ENCODE data around the gene GPHB5. TPM values are rescaled to one million over a fixed set of nuclear protein-coding genes. Genes with fewer than 3 reads are reported as not detected.

GPHB5 gene
- total RNA-seq (not detected), polyA plus RNA-seq (not detected)
- long read RNA-seq, donor 1, result 0 reads
- long read RNA-seq, donor 2, result 0 reads
- long read RNA-seq, donor 3, result 0 reads
- long read RNA-seq, donor 4, result 0 reads

- H3K4me3 ChIP-seq (ENCODE audit: low read length), result no peak within 1 kb of the TSS
- intact Hi-C loops (cut with DNase I), result no loop called here
These were observed at the start of gene GPHB5 for GRCh38 chr14:63318835-63319234. Gene GPHB5 (minus strand): TSS chr14:63318935. CDS start chr14:63317849, 1,086 bp downstream.

GRCh38 chr14:63367742-63368364, 49.1 kb upstream of the GPHB5 start:
- no peak overlapping the region for H3K27ac ChIP-seq (ENCODE audit: low read length)
- intact Hi-C loops (cut with DNase I), result no loop called here
- H3K4me1 ChIP-seq (ENCODE audit: control insufficient read depth, insufficient read depth, low read length), result no peaks in the 10 kb centered on the region
- no peak for DNase-seq
- no peak overlapping the region for H3K4me3 ChIP-seq (ENCODE audit: low read length)
- no peaks in the 10 kb centered on the region for H3K9me3 ChIP-seq (ENCODE audit: control insufficient read depth, low read length)
- no peaks in the 10 kb centered on the region for H3K27me3 ChIP-seq (ENCODE audit: control insufficient read depth, insufficient read depth)
- no peak for ATAC-seq

More at GRCh38 chr14:63318835-63319234, at the start of gene GPHB5:
- Histone ChIP-seq H3K27ac (ENCODE audit: low read length) (no peak within 1 kb of the TSS), H3K9me3 (ENCODE audit: control insufficient read depth, low read length) (no peaks in the 10 kb centered on the region), H3K27me3 (ENCODE audit: control insufficient read depth, insufficient read depth) (no peaks in the 10 kb centered on the region), H3K4me1 (ENCODE audit: control insufficient read depth, insufficient read depth, low read length) (no peaks in the 10 kb centered on the region)
- ATAC-seq (no peak), DNase-seq (no peak)

GRCh38 chr14:63362389-63362819, 43.7 kb upstream of the GPHB5 start:
- no peak for ATAC-seq
- 56% methylated on average over 8 of the region's 8 CpGs for WGBS
- intact Hi-C loops (cut with DNase I), result no loop called here
- Histone ChIP-seq H3K27ac (ENCODE audit: low read length) (no peak overlapping the region), H3K4me3 (ENCODE audit: low read length) (no peak overlapping the region), H3K27me3 (ENCODE audit: control insufficient read depth, insufficient read depth) (no peaks in the 10 kb centered on the region), H3K4me1 (ENCODE audit: control insufficient read depth, insufficient read depth, low read length) (no peaks in the 10 kb centered on the region), H3K9me3 (ENCODE audit: control insufficient read depth, low read length) (no peaks in the 10 kb centered on the region)
- DNase-seq, result no peak

- no peaks in the 10 kb centered on the region for H3K27me3 ChIP-seq (ENCODE audit: control insufficient read depth, insufficient read depth)
- no peak overlapping the region for H3K4me3 ChIP-seq (ENCODE audit: low read length)
- DNase-seq (no peak), ATAC-seq (no peak)
- WGBS, result 77% methylated on average over 4 of the region's 4 CpGs
- no peaks in the 10 kb centered on the region for H3K4me1 ChIP-seq (ENCODE audit: control insufficient read depth, insufficient read depth, low read length)
- H3K9me3 ChIP-seq (ENCODE audit: control insufficient read depth, low read length), result no peaks in the 10 kb centered on the region
- H3K27ac ChIP-seq (ENCODE audit: low read length), result no peak overlapping the region
- intact Hi-C loops (cut with DNase I), result no loop called here
These were observed 43.1 kb upstream of the GPHB5 start for GRCh38 chr14:63361790-63362189.

- intact Hi-C loops (cut with DNase I), result no loop called here
- WGBS, result 90% methylated on average over 7 of the region's 7 CpGs
These were observed 39.1 kb upstream of the GPHB5 start for GRCh38 chr14:63357841-63358240.

GRCh38 chr14:63345826-63346225, 27.1 kb upstream of the GPHB5 start:
- Histone ChIP-seq H3K9me3 (ENCODE audit: control insufficient read depth, low read length) (no peaks in the 10 kb centered on the region), H3K27me3 (ENCODE audit: control insufficient read depth, insufficient read depth) (no peaks in the 10 kb centered on the region), H3K4me3 (ENCODE audit: low read length) (no peak overlapping the region), H3K27ac (ENCODE audit: low read length) (no peak overlapping the region), H3K4me1 (ENCODE audit: control insufficient read depth, insufficient read depth, low read length) (no peaks in the 10 kb centered on the region)
- no peak for DNase-seq
- 78% methylated on average over 3 of the region's 3 CpGs for WGBS
- intact Hi-C loops (cut with DNase I), result no loop called here
- no peak for ATAC-seq

More at GRCh38 chr14:63357841-63358240, 39.1 kb upstream of the GPHB5 start:
- Histone ChIP-seq H3K27me3 (ENCODE audit: control insufficient read depth, insufficient read depth) (no peaks in the 10 kb centered on the region), H3K9me3 (ENCODE audit: control insufficient read depth, low read length) (no peaks in the 10 kb centered on the region), H3K4me3 (ENCODE audit: low read length) (no peak overlapping the region), H3K27ac (ENCODE audit: low read length) (no peak overlapping the region), H3K4me1 (ENCODE audit: control insufficient read depth, insufficient read depth, low read length) (no peaks in the 10 kb centered on the region)
- DNase-seq (no peak), ATAC-seq (no peak)

- Histone ChIP-seq H3K4me1 (ENCODE audit: control insufficient read depth, insufficient read depth, low read length) (no peaks in the 10 kb centered on the region), H3K4me3 (ENCODE audit: low read length) (no peak overlapping the region), H3K27me3 (ENCODE audit: control insufficient read depth, insufficient read depth) (no peaks in the 10 kb centered on the region), H3K9me3 (ENCODE audit: control insufficient read depth, low read length) (no peaks in the 10 kb centered on the region), H3K27ac (ENCODE audit: low read length) (no peak overlapping the region)
- intact Hi-C loops (cut with DNase I), result no loop called here
- ATAC-seq (no peak), DNase-seq (no peak)
- WGBS, result 24% methylated on average over 4 of the region's 4 CpGs
These were observed 25.6 kb upstream of the GPHB5 start for GRCh38 chr14:63344336-63344735.

GRCh38 chr14:63343878-63344277, 25.1 kb upstream of the GPHB5 start:
- ATAC-seq, result no peak
- Histone ChIP-seq H3K27me3 (ENCODE audit: control insufficient read depth, insufficient read depth) (no peaks in the 10 kb centered on the region), H3K9me3 (ENCODE audit: control insufficient read depth, low read length) (no peaks in the 10 kb centered on the region), H3K4me3 (ENCODE audit: low read length) (no peak overlapping the region), H3K27ac (ENCODE audit: low read length) (no peak overlapping the region), H3K4me1 (ENCODE audit: control insufficient read depth, insufficient read depth, low read length) (no peaks in the 10 kb centered on the region)
- DNase-seq, result no peak
- WGBS, result 81% methylated on average over 1 of the region's 1 CpG
- intact Hi-C loops (cut with DNase I), result no loop called here

GRCh38 chr14:63342371-63342770, 23.6 kb upstream of the GPHB5 start:
- DNase-seq, result no peak
- ATAC-seq, result no peak
- intact Hi-C loops (cut with DNase I), result no loop called here
- Histone ChIP-seq H3K27me3 (ENCODE audit: control insufficient read depth, insufficient read depth) (no peaks in the 10 kb centered on the region), H3K4me3 (ENCODE audit: low read length) (no peak overlapping the region), H3K27ac (ENCODE audit: low read length) (no peak overlapping the region), H3K9me3 (ENCODE audit: control insufficient read depth, low read length) (no peaks in the 10 kb centered on the region), H3K4me1 (ENCODE audit: control insufficient read depth, insufficient read depth, low read length) (no peaks in the 10 kb centered on the region)
- 62% methylated on average over 7 of the region's 7 CpGs for WGBS

- intact Hi-C loops (cut with DNase I), result no loop called here
- peak in 1 of 2 donors; percentile 80 for ATAC-seq
- no peaks in the 10 kb centered on the region for H3K27me3 ChIP-seq (ENCODE audit: control insufficient read depth, insufficient read depth)
- no peaks in the 10 kb centered on the region for H3K4me1 ChIP-seq (ENCODE audit: control insufficient read depth, insufficient read depth, low read length)
- 34% methylated on average over 6 of the region's 6 CpGs for WGBS
- H3K4me3 ChIP-seq (ENCODE audit: low read length), result no peak overlapping the region
- DNase-seq, result no peak
- H3K9me3 ChIP-seq (ENCODE audit: control insufficient read depth, low read length), result no peaks in the 10 kb centered on the region
- no peak overlapping the region for H3K27ac ChIP-seq (ENCODE audit: low read length)
These were observed 10.3 kb upstream of the GPHB5 start for GRCh38 chr14:63328787-63329737.

GRCh38 chr14:63326840-63327239, 8.1 kb upstream of the GPHB5 start:
- WGBS, result 94% methylated on average over 5 of the region's 5 CpGs
- DNase-seq (no peak), ATAC-seq (no peak)
- H3K27me3 ChIP-seq (ENCODE audit: control insufficient read depth, insufficient read depth), result no peaks in the 10 kb centered on the region
- no peaks in the 10 kb centered on the region for H3K4me1 ChIP-seq (ENCODE audit: control insufficient read depth, insufficient read depth, low read length)
- H3K4me3 ChIP-seq (ENCODE audit: low read length), result no peak overlapping the region
- intact Hi-C loops (cut with DNase I), result no loop called here
- no peak overlapping the region for H3K27ac ChIP-seq (ENCODE audit: low read length)
- H3K9me3 ChIP-seq (ENCODE audit: control insufficient read depth, low read length), result no peaks in the 10 kb centered on the region
